HCT116 (cell line): ENCODE measurements around the gene MAST4. TPM values are rescaled to one million over a fixed set of nuclear protein-coding genes. Genes with fewer than 3 reads are reported as not detected.

ENCODE experiments used
- ATAC-seq: fragments of 200-7000 bp; cut with Tn5 transposase; 2 replicates; pipeline ENCODE4 v1.9.1; 2020; ENCODE audit warnings: mild to moderate bottlenecking, moderate library complexity
- BruUV-seq: library from RNA; stranded (reverse); fragments of 400-500 nt; replicated peaks from 2 replicates; lab custom pipeline; 2021; lab: Mats Ljungman, UMichigan
- CTCF ChIA-PET: fragments of 300-600 bp; sonication (Branson Sonifier 250); formaldehyde crosslinking; loops from one replicate; lab custom pipeline; 2021; ENCODE audit warnings: antibody characterized with exemption; lab: Charles Lee
- POLR2A ChIA-PET: fragments of 300-600, 350-600 bp; sonication (Branson Sonifier 250); formaldehyde crosslinking; loops from one replicate; lab custom pipeline; 2021; ENCODE audit warnings: antibody characterized with exemption; lab: Charles Lee
- RAD21 ChIA-PET, 2 experiments: fragments of 300-600 bp; sonication (Branson Sonifier 250); formaldehyde crosslinking; loops; one replicate each; lab custom pipeline; 2023; ENCODE audit warnings: low total read pairs in 2 of 2; ENCODE audit not compliant: uncharacterized antibody in 2 of 2, unreplicated experiment in 2 of 2, low non-redundant PET in 1 of 2; lab: Charles Lee
- DNase-seq: peaks from one replicate; pipeline ENCODE4 v3.0.0-alpha.2; 2010; ENCODE audit warnings: low read depth, low spot score
- H2AFZ ChIP-seq: fragments of 200-600 bp; shearing (Covaris generic), sonication (generic); 2 replicates; pipeline ENCODE4 v1.6.1; 2017; ENCODE audit warnings: low read depth, mixed run types, mixed read lengths, antibody characterized with exemption, low read length; ENCODE audit not compliant: poor library complexity, severe bottlenecking
- H3K27ac ChIP-seq: 2 replicates; pipeline ENCODE4 v1.5.1; 2012; ENCODE audit warnings: low read depth, low read length
- H3K27me3 ChIP-seq: fragments of 200-600 bp; sonication (generic); 2 replicates; pipeline ENCODE4 v1.6.1; 2016; ENCODE audit warnings: mixed run types, low read length, mixed read lengths; ENCODE audit not compliant: insufficient read depth
- H3K36me3 ChIP-seq, 2 experiments: fragments of 200-500 bp in 1 of 2; fragments of 200-600 bp in 1 of 2; sonication (Bioruptor generic) in 1 of 2; sonication (generic) in 1 of 2; 2 replicates each; pipeline versions ENCODE4 v1.5.1 to v1.6.1; 2014 to 2016; ENCODE audit warnings: low read length in 2 of 2, inconsistent platforms in 1 of 2, mixed read lengths in 1 of 2, mixed run types in 1 of 2; ENCODE audit not compliant: insufficient read depth in 2 of 2, control insufficient read depth in 1 of 2
- H3K4me1 ChIP-seq, 2 experiments: fragments of 200-600 bp in 1 of 2; sonication (generic) in 1 of 2; 2 replicates each; pipeline versions ENCODE4 v1.5.1 to v1.6.1; 2012 to 2017; ENCODE audit warnings: low read length in 2 of 2, inconsistent platforms in 1 of 2, mild to moderate bottlenecking in 1 of 2, mixed read lengths in 1 of 2, mixed run types in 1 of 2, moderate library complexity in 1 of 2; ENCODE audit not compliant: insufficient read depth in 2 of 2, control insufficient read depth in 1 of 2
- H3K4me2 ChIP-seq: fragments of 200-600 bp; sonication (generic); 2 replicates; pipeline ENCODE4 v1.6.1; 2017; ENCODE audit warnings: mixed run types, low read length, mixed read lengths
- H3K4me3 ChIP-seq, 2 experiments: fragments of 200-600 bp in 1 of 2; sonication (generic) in 1 of 2; replicated peaks in 1 of 2; 2 replicates each; pipeline ENCODE4 v1.5.1; 2011 to 2016; ENCODE audit warnings: low read length in 2 of 2, control low read depth in 1 of 2, low read depth in 1 of 2, mild to moderate bottlenecking in 1 of 2, mixed read lengths in 1 of 2, mixed run types in 1 of 2
- H3K79me2 ChIP-seq: fragments of 200-600 bp; sonication (generic); 2 replicates; pipeline ENCODE4 v1.6.1; 2017; ENCODE audit warnings: mild to moderate bottlenecking, mixed run types, low read length, moderate library complexity, mixed read lengths; ENCODE audit not compliant: insufficient read depth
- H3K9ac ChIP-seq: fragments of 200-600 bp; sonication (generic); 2 replicates; pipeline ENCODE4 v1.6.1; 2016; ENCODE audit warnings: low read length, mixed read lengths
- H3K9me2 ChIP-seq: fragments of 200-600 bp; sonication (generic), shearing (Covaris generic); 2 replicates; pipeline ENCODE4 v1.6.1; 2017; ENCODE audit warnings: mixed run types, mild to moderate bottlenecking, moderate library complexity; ENCODE audit not compliant: insufficient read depth
- H3K9me3 ChIP-seq, 2 experiments: fragments of 200-500 bp in 1 of 2; fragments of 200-600 bp in 1 of 2; sonication (Bioruptor generic) in 1 of 2; sonication (generic) in 1 of 2; 2 replicates each; pipeline ENCODE4 v1.6.1; 2014 to 2017; ENCODE audit warnings: low read length in 2 of 2, mixed read lengths in 2 of 2, inconsistent platforms in 1 of 2, low read depth in 1 of 2, mild to moderate bottlenecking in 1 of 2, mixed run types in 1 of 2, moderate library complexity in 1 of 2; ENCODE audit not compliant: control insufficient read depth in 1 of 2, insufficient read depth in 1 of 2
- H4K20me1 ChIP-seq: fragments of 200-600 bp; sonication (generic), shearing (Covaris generic); 2 replicates; pipeline ENCODE4 v1.6.1; 2017; ENCODE audit warnings: mixed run types, mild to moderate bottlenecking, moderate library complexity; ENCODE audit not compliant: insufficient read depth
- EGR1 ChIP-seq: IDR thresholded peaks from 2 replicates; pipeline ENCODE4 v1.6.1; 2012; ENCODE audit warnings: low read depth
- ELF1 ChIP-seq: IDR thresholded peaks from 2 replicates; pipeline ENCODE4 v1.6.1; 2012; ENCODE audit warnings: low read depth, borderline replicate concordance
- EZH2 ChIP-seq: fragments of 200-600 bp; sonication (generic); IDR thresholded peaks from 2 replicates; pipeline ENCODE4 v1.6.1; 2017; ENCODE audit warnings: antibody characterized with exemption, mixed run types
- EZH2phosphoT487 ChIP-seq: fragments of 200-600 bp; IDR thresholded peaks from 2 replicates; pipeline ENCODE4 v1.6.1; 2018; ENCODE audit warnings: antibody characterized with exemption, borderline replicate concordance
- FOSL1 ChIP-seq: IDR thresholded peaks from 2 replicates; pipeline ENCODE4 v1.6.1; 2012; ENCODE audit warnings: low read depth
- POLR2AphosphoS5 ChIP-seq: IDR thresholded peaks from 2 replicates; pipeline ENCODE4 v1.6.1; 2011; ENCODE audit warnings: mild to moderate bottlenecking, low read depth, low read length, moderate library complexity
- SIN3A ChIP-seq: IDR thresholded peaks from 2 replicates; pipeline ENCODE4 v1.6.1; 2012; ENCODE audit warnings: low read depth
- SP1 ChIP-seq: IDR thresholded peaks from 2 replicates; pipeline ENCODE4 v1.6.1; 2012; ENCODE audit warnings: low read depth
- TCF7L2 ChIP-seq: IDR thresholded peaks from 2 replicates; pipeline ENCODE4 v1.7.0; 2011; ENCODE audit warnings: borderline replicate concordance, inconsistent platforms; ENCODE audit not compliant: insufficient read depth, insufficient read length; ENCODE audit errors: extremely low read depth
- YY1 ChIP-seq: IDR thresholded peaks from 2 replicates; pipeline ENCODE4 v1.6.1; 2011; ENCODE audit warnings: low read length, low read depth, moderate library complexity, mild to moderate bottlenecking; ENCODE audit not compliant: insufficient replicate concordance; ENCODE audit errors: extremely low read depth
- ZFX ChIP-seq: fragments of 450-650 bp; IDR thresholded peaks from 2 replicates; pipeline ENCODE4 v1.6.1; 2017
- ZNF274 ChIP-seq: fragments of 200-500 bp; sonication (Bioruptor generic); IDR thresholded peaks from 2 replicates; pipeline ENCODE4 v1.6.1; 2014; ENCODE audit warnings: mild to moderate bottlenecking, low read depth, low read length, inconsistent platforms
- intact Hi-C: fragments of 100-400 bp; cut with micrococcal nuclease; formaldehyde crosslinking; loops from 2 replicates; pipeline ENCODE4 v1.10.0; 2022
- total RNA-seq: library from RNA; stranded (reverse); gene quantifications from one replicate; pipeline ENCODE4 v1.2.1, GENCODE V29; 2021; ENCODE audit not compliant: unreplicated experiment
- TF ChIP-seq, protein P1 (sequence below): IDR thresholded peaks from 2 replicates; pipeline ENCODE4 v1.6.1; 2012
- TF ChIP-seq, protein P2 (sequence below): IDR thresholded peaks from 2 replicates; pipeline ENCODE4 v1.6.1; 2012

MAST4 gene
- total RNA-seq, 1 experiment from 2014 or later, result 1.1 TPM

DNA sequence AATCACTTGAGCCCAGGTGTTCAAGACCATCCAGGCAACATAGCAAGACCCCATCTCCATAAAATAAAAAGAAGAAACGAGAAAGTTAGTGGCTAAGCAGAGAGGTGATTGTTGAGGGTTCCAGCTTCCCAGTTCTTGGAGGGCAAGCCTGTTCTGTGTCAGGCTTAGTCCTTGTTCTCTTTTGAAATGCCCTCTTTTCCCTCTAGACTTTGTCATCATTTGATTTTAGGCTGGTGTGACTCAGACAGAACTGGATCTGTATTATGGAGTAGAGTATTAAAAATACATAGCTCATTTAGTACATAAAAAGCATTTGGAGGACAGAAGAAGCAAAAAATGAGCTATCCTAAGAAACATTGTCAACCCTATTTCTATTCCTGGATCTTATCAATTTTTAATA lies 441.0 kb downstream of the MAST4 start:
- BruUV-seq, result no TSS peak
- no peaks in the 10 kb centered on the region for H4K20me1 ChIP-seq
- no peaks in the 10 kb centered on the region for H3K4me1 ChIP-seq
- ChIA-PET POLR2A (no interaction called here), RAD21 (no interaction called here), CTCF (no interaction called here)
- no peak overlapping the region for H2AFZ ChIP-seq
- no peak overlapping the region for H3K9ac ChIP-seq
- no peaks in the 10 kb centered on the region for H3K36me3 ChIP-seq
- H3K9me2 ChIP-seq, result no peaks in the 10 kb centered on the region
- H3K4me3 ChIP-seq, result no peak overlapping the region
- ATAC-seq, result no peak
- no peak overlapping the region for H3K4me2 ChIP-seq
- no peaks in the 10 kb centered on the region for H3K9me3 ChIP-seq
- no peak overlapping the region for H3K27ac ChIP-seq
- peaks cover 44% of the 10 kb centered on the region for H3K27me3 ChIP-seq
- no peak for DNase-seq
- no peaks in the 10 kb centered on the region for H3K79me2 ChIP-seq
- TF ChIP-seq TCF7L2 (no peak), FOSL1 (no peak), ZNF274 (no peak), POLR2AphosphoS5 (no peak), SP1 (no peak), ZFX (no peak), EZH2 (no peak), ELF1 (no peak)
- TF ChIP-seq, protein P1, sequence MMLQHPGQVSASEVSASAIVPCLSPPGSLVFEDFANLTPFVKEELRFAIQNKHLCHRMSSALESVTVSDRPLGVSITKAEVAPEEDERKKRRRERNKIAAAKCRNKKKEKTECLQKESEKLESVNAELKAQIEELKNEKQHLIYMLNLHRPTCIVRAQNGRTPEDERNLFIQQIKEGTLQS, result no peak
- TF ChIP-seq, protein P2, sequence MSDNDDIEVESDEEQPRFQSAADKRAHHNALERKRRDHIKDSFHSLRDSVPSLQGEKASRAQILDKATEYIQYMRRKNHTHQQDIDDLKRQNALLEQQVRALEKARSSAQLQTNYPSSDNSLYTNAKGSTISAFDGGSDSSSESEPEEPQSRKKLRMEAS, result no peak
- intact Hi-C loops, result no loop called here

DNA sequence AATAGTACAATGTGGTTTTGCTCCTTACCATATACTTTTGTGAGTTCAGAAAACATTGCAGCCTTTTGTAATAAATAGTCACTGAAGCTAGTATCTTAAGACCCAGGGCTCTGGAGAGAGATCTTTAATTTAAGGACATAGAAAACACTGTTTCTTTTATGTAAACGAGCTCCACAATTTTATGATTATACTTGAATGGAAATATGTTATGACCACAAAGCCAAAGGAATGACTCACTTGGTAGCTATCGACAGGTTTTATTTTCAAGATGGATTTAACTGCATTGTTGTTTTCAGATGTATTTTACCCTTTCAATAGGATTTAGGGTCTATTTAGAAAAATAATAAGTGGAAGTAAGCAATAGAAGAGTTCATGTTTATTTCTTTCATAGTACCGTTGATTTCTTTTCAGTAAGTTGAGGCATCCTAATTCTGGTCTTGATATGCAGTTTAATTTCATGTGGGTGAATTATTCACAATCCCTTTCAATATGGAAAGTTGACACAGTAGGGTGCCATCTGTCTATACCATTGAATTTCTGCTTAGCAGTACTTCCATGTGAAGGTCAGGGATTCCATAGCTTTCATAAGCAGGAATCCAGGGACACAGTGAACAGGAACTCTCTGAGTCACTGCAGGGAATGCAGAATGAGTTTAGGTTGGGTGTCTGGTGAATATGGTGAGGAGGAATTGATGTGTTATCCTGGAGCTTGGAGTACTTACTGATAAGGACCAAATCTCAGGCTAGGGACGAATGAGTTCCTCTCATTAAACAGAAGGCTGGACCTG lies 442.8 kb downstream of the MAST4 start:
- Histone ChIP-seq H3K27me3 (peaks cover 45% of the 10 kb centered on the region), H3K9me2 (no peaks in the 10 kb centered on the region), H2AFZ (no peak overlapping the region)
- CTCF ChIA-PET, result no interaction called here
- TF ChIP-seq POLR2AphosphoS5, result no peak
- no peak for TF ChIP-seq YY1
- TF ChIP-seq EGR1, result no peak
- TF ChIP-seq TCF7L2, result no peak
- no peak for TF ChIP-seq SIN3A
- no peak for TF ChIP-seq EZH2phosphoT487
- TF ChIP-seq, all 23 proteins: peak for 0
- no peak overlapping the region for H3K9ac ChIP-seq
- no peak for DNase-seq
- BruUV-seq, result no TSS peak
- no peaks in the 10 kb centered on the region for H3K9me3 ChIP-seq
- H3K27ac ChIP-seq, result no peak overlapping the region
- H3K4me2 ChIP-seq, result no peak overlapping the region
- RAD21 ChIA-PET, result no interaction called here
- intact Hi-C loops, result no loop called here
- no peaks in the 10 kb centered on the region for H4K20me1 ChIP-seq
- no peaks in the 10 kb centered on the region for H3K36me3 ChIP-seq
- H3K4me3 ChIP-seq, result no peak overlapping the region
- no peak for ATAC-seq
- POLR2A ChIA-PET, result no interaction called here
- no peaks in the 10 kb centered on the region for H3K79me2 ChIP-seq
- H3K4me1 ChIP-seq, result no peaks in the 10 kb centered on the region
